GM18517 (cell line): ENCODE data around the gene GNMT.
"Not testable (repeated sequence)": the region's sequence is repeated elsewhere in the genome, so short reads cannot be mapped to it uniquely, and the experiment has no call there.

Source experiments
- ATAC-seq: cut with Tn5 transposase; IDR thresholded peaks from one replicate; pipeline ENCODE4 v1.9.1; 2021; ENCODE audit warnings: mild to moderate bottlenecking, moderate library complexity; ENCODE audit not compliant: unreplicated experiment

The GNMT gene

GRCh38 chr6:42940493-42941045 is 20.0 kb upstream of the GNMT start:
- ATAC-seq = no peak

- not testable (repeated sequence) for ATAC-seq
Measured at GRCh38 chr6:42941356-42941755, 19.2 kb upstream of the GNMT start.

GRCh38 chr6:42942444-42942843 is 18.1 kb upstream of the GNMT start:
- ATAC-seq = no peak

GRCh38 chr6:42947950-42948349 is 12.6 kb upstream of the GNMT start:
- ATAC-seq = no peak

- no peak for ATAC-seq
Measured at GRCh38 chr6:42952389-42952788, 8.2 kb upstream of the GNMT start.

GRCh38 chr6:42954405-42954804 is 6.1 kb upstream of the GNMT start:
- not testable (repeated sequence) for ATAC-seq

GRCh38 chr6:42958125-42958524 is 2.4 kb upstream of the GNMT start:
- ATAC-seq = no peak

GRCh38 chr6:42959917-42960242 is 674 bp upstream of the GNMT start:
- ATAC-seq = no peak

GRCh38 chr6:42961020-42961470 is 491 bp downstream of the GNMT start:
- no peak for ATAC-seq

GRCh38 chr6:42962096-42962495 is 1.5 kb downstream of the GNMT start:
- no peak for ATAC-seq

- no peak for ATAC-seq
Measured at GRCh38 chr6:42962502-42963178, 2.1 kb downstream of the GNMT start.

GRCh38 chr6:42963179-42963854 is 2.8 kb downstream of the GNMT start:
- ATAC-seq = no peak

- ATAC-seq = no peak
Measured at GRCh38 chr6:42963855-42964605, 3.5 kb downstream of the GNMT start.

GRCh38 chr6:42966571-42966970 is 6.0 kb downstream of the GNMT start:
- ATAC-seq = no peak

GRCh38 chr6:42967228-42967627 is 6.7 kb downstream of the GNMT start:
- ATAC-seq = no peak

- ATAC-seq = no peak
Measured at GRCh38 chr6:42968126-42968701, 7.7 kb downstream of the GNMT start.

- ATAC-seq = no peak
Measured at GRCh38 chr6:42968783-42969182, 8.2 kb downstream of the GNMT start.

- no peak for ATAC-seq
Measured at GRCh38 chr6:42969431-42969830, 8.9 kb downstream of the GNMT start.

GRCh38 chr6:42969934-42970333 is 9.4 kb downstream of the GNMT start:
- no peak for ATAC-seq

GRCh38 chr6:42970871-42971612 is 10.5 kb downstream of the GNMT start:
- ATAC-seq = no peak
